Activated CD4-positive, alpha-beta T cell treated with anti-CD3 and anti-CD28 coated beads, Interleukin-2, amount 50 U/mL, for 16 hours (primary cell): ENCODE data around the gene UGGT2.
"Not testable (repeated sequence)": the region's sequence is repeated elsewhere in the genome, so short reads cannot be mapped to it uniquely, and the experiment has no call there.

Source experiments
- DNase-seq: peaks from one replicate; pipeline ENCODE4 v3.0.0-alpha.2; 2020

Gene UGGT2

GRCh38 chr13:96051491-96051890, 1.7 kb downstream of the UGGT2 start:
- not testable (repeated sequence) for DNase-seq

- DNase-seq = not testable (repeated sequence)
Measured at GRCh38 chr13:96050955-96051354, 2.2 kb downstream of the UGGT2 start.

- not testable (repeated sequence) for DNase-seq
Measured at GRCh38 chr13:96046449-96047126, 6.6 kb downstream of the UGGT2 start.

GRCh38 chr13:96044238-96044637, 9.0 kb downstream of the UGGT2 start:
- DNase-seq = no peak

GRCh38 chr13:96041326-96042110, 11.7 kb downstream of the UGGT2 start:
- DNase-seq = no peak

GRCh38 chr13:96036515-96036914, 16.7 kb downstream of the UGGT2 start:
- no peak for DNase-seq

GRCh38 chr13:96034662-96035061, 18.5 kb downstream of the UGGT2 start:
- no peak for DNase-seq

- no peak for DNase-seq
Measured at GRCh38 chr13:96033220-96034015, 19.8 kb downstream of the UGGT2 start.

- no peak for DNase-seq
Measured at GRCh38 chr13:96032717-96033116, 20.5 kb downstream of the UGGT2 start.

GRCh38 chr13:96029002-96029401, 24.2 kb downstream of the UGGT2 start:
- DNase-seq = no peak

GRCh38 chr13:96027496-96027895, 25.7 kb downstream of the UGGT2 start:
- no peak for DNase-seq

GRCh38 chr13:96025283-96025682, 27.9 kb downstream of the UGGT2 start:
- no peak for DNase-seq

GRCh38 chr13:96020931-96021330, 32.3 kb downstream of the UGGT2 start:
- no peak for DNase-seq

- DNase-seq = peak; percentile 29
Measured at GRCh38 chr13:96020155-96020575, 33.0 kb downstream of the UGGT2 start.

- DNase-seq = no peak
Measured at GRCh38 chr13:96018135-96018534, 35.1 kb downstream of the UGGT2 start.

- DNase-seq = no peak
Measured at GRCh38 chr13:96011291-96011872, 41.8 kb downstream of the UGGT2 start.

GRCh38 chr13:96003304-96003703, 49.9 kb downstream of the UGGT2 start:
- no peak for DNase-seq

GRCh38 chr13:96002322-96003131, 50.7 kb downstream of the UGGT2 start:
- no peak for DNase-seq

- no peak for DNase-seq
Measured at GRCh38 chr13:96000069-96000468, 53.1 kb downstream of the UGGT2 start.

- no peak for DNase-seq
Measured at GRCh38 chr13:95987841-95988240, 65.4 kb downstream of the UGGT2 start.

- DNase-seq = no peak
Measured at GRCh38 chr13:95982144-95982543, 71.1 kb downstream of the UGGT2 start.

GRCh38 chr13:95972651-95973050, 80.5 kb downstream of the UGGT2 start:
- DNase-seq = not testable (repeated sequence)
